HEK293 (cell line): ENCODE results near the gene CHST8.

Experiments used
- CTCF ChIA-PET: fragments of 350-600 bp; formaldehyde crosslinking; extraction: SDS; loops from one replicate; lab custom pipeline; 2021; ENCODE audit warnings: antibody characterized with exemption; lab: Yijun Ruan, JAX
- POLR2A ChIA-PET: fragments of 300-600 bp; formaldehyde crosslinking; extraction: SDS; loops from one replicate; lab custom pipeline; 2020; ENCODE audit warnings: antibody characterized with exemption, inconsistent platforms; lab: Yijun Ruan, JAX
- H3K27ac ChIP-seq: fragments of 200-500 bp; sonication (Bioruptor generic); 2 replicates; pipeline ENCODE4 v1.5.1; 2014; ENCODE audit warnings: low read depth, low read length, control low read depth, inconsistent platforms; ENCODE audit errors: extremely low read depth
- H3K36me3 ChIP-seq, 2 experiments: fragments of 200-500 bp in 1 of 2; sonication (Bioruptor generic) in 1 of 2; 1 replicate in 1 of 2; 2 replicates in 1 of 2; pipeline ENCODE4 v1.5.1; 2014 to 2017; ENCODE audit warnings: inconsistent platforms in 2 of 2, low read length in 2 of 2; ENCODE audit not compliant: control insufficient read depth in 2 of 2, insufficient read depth in 1 of 2
- H3K4me1 ChIP-seq: fragments of 200-500 bp; sonication (Bioruptor generic); 2 replicates; pipeline ENCODE4 v1.5.1; 2014; ENCODE audit warnings: mild to moderate bottlenecking, low read length, inconsistent platforms; ENCODE audit not compliant: control insufficient read depth, insufficient read depth
- H3K4me3 ChIP-seq: 2 replicates; pipeline ENCODE4 v1.5.1; 2011; ENCODE audit warnings: low read depth, mild to moderate bottlenecking, control low read depth, low read length, moderate library complexity
- H3K9me3 ChIP-seq: fragments of 200-500 bp; sonication (Bioruptor generic); 2 replicates; pipeline ENCODE4 v1.5.1; 2014; ENCODE audit warnings: low read depth, low read length, inconsistent platforms; ENCODE audit not compliant: control insufficient read depth, insufficient read depth
- GLI2 ChIP-seq: fragments of 450-650 bp; formaldehyde crosslinking; IDR thresholded peaks from 2 replicates; pipeline ENCODE4; 2017; ENCODE audit warnings: missing biosample characterization, missing genetic modification characterization, low read depth, borderline replicate concordance
- HIC1 ChIP-seq: fragments of 450-650 bp; formaldehyde crosslinking; IDR thresholded peaks from 2 replicates; pipeline ENCODE4 v1.5.1; 2016; ENCODE audit warnings: missing biosample characterization, missing genetic modification characterization
- INSM2 ChIP-seq: fragments of 450-650 bp; formaldehyde crosslinking; IDR thresholded peaks from 2 replicates; pipeline ENCODE4 v1.5.1; 2016; ENCODE audit warnings: missing biosample characterization, missing genetic modification characterization
- KLF10 ChIP-seq: fragments of 450-650 bp; IDR thresholded peaks from 2 replicates; pipeline ENCODE4 v1.5.1; 2018; ENCODE audit warnings: missing biosample characterization, mild to moderate bottlenecking, missing genetic modification characterization
- RBAK ChIP-seq: fragments of 450-650 bp; formaldehyde crosslinking; IDR thresholded peaks from 2 replicates; pipeline ENCODE4 v1.5.1; 2016; ENCODE audit warnings: missing biosample characterization, missing genetic modification characterization
- REPIN1 ChIP-seq: fragments of 450-650 bp; formaldehyde crosslinking; IDR thresholded peaks from 2 replicates; pipeline ENCODE4 v1.5.1; 2017; ENCODE audit warnings: missing biosample characterization, missing genetic modification characterization, low read depth
- ZBTB11 ChIP-seq: fragments of 450-650 bp; formaldehyde crosslinking; conservative IDR thresholded peaks from 2 replicates; pipeline ENCODE4 v1.5.1; 2016; ENCODE audit warnings: low read depth, missing biosample characterization, missing genetic modification characterization
- ZFP37 ChIP-seq: fragments of 450-650 bp; formaldehyde crosslinking; IDR thresholded peaks from 2 replicates; pipeline ENCODE4 v1.5.1; 2016; ENCODE audit warnings: missing biosample characterization, missing genetic modification characterization
- ZFP69B ChIP-seq: fragments of 450-650 bp; formaldehyde crosslinking; IDR thresholded peaks from 2 replicates; pipeline ENCODE4 v1.5.1; 2016; ENCODE audit warnings: missing biosample characterization, missing genetic modification characterization
- ZNF155 ChIP-seq: fragments of 450-650 bp; formaldehyde crosslinking; IDR thresholded peaks from 2 replicates; pipeline ENCODE4 v1.5.1; 2016; ENCODE audit warnings: missing biosample characterization, missing genetic modification characterization
- ZNF2 ChIP-seq: fragments of 450-650 bp; formaldehyde crosslinking; IDR thresholded peaks from 2 replicates; pipeline ENCODE4 v1.5.1; 2016; ENCODE audit warnings: missing biosample characterization, missing genetic modification characterization
- ZNF362 ChIP-seq: fragments of 450-650 bp; formaldehyde crosslinking; IDR thresholded peaks from 2 replicates; pipeline ENCODE4 v1.5.1; 2016; ENCODE audit warnings: missing biosample characterization, missing genetic modification characterization
- ZNF37A ChIP-seq: fragments of 450-650 bp; IDR thresholded peaks from 2 replicates; pipeline ENCODE4 v1.5.1; 2018; ENCODE audit warnings: missing biosample characterization, missing genetic modification characterization
- ZNF391 ChIP-seq: fragments of 450-650 bp; formaldehyde crosslinking; IDR thresholded peaks from 2 replicates; pipeline ENCODE4 v1.5.1; 2016; ENCODE audit warnings: low read depth, missing biosample characterization, missing genetic modification characterization, borderline replicate concordance
- ZNF394 ChIP-seq: fragments of 450-650 bp; formaldehyde crosslinking; IDR thresholded peaks from 2 replicates; pipeline ENCODE4 v1.5.1; 2016; ENCODE audit warnings: missing biosample characterization, missing genetic modification characterization, mild to moderate bottlenecking, moderate library complexity, borderline replicate concordance
- ZNF416 ChIP-seq: fragments of 450-650 bp; formaldehyde crosslinking; IDR thresholded peaks from 2 replicates; pipeline ENCODE4 v1.5.1; 2016; ENCODE audit warnings: missing biosample characterization, missing genetic modification characterization
- ZNF529 ChIP-seq: fragments of 450-650 bp; formaldehyde crosslinking; IDR thresholded peaks from 2 replicates; pipeline ENCODE4 v1.5.1; 2017; ENCODE audit warnings: missing genetic modification characterization, missing biosample characterization; ENCODE audit not compliant: insufficient replicate concordance
- ZNF544 ChIP-seq: fragments of 450-650 bp; formaldehyde crosslinking; IDR thresholded peaks from 2 replicates; pipeline ENCODE4 v1.5.0; 2017; ENCODE audit warnings: missing biosample characterization, missing genetic modification characterization
- ZNF548 ChIP-seq: fragments of 450-650 bp; formaldehyde crosslinking; IDR thresholded peaks from 2 replicates; pipeline ENCODE4 v1.5.1; 2016; ENCODE audit warnings: missing biosample characterization, missing genetic modification characterization
- ZNF560 ChIP-seq: fragments of 450-650 bp; formaldehyde crosslinking; IDR thresholded peaks from 2 replicates; pipeline ENCODE4 v1.5.1; 2017; ENCODE audit warnings: missing biosample characterization, missing genetic modification characterization, borderline replicate concordance
- ZNF626 ChIP-seq: fragments of 450-650 bp; sonication (Bioruptor Pico); formaldehyde crosslinking; IDR thresholded peaks from 2 replicates; pipeline ENCODE4 v1.5.1; 2018; ENCODE audit warnings: missing biosample characterization, missing genetic modification characterization, inconsistent platforms
- ZNF837 ChIP-seq: fragments of 450-650 bp; formaldehyde crosslinking; IDR thresholded peaks from 2 replicates; pipeline ENCODE4 v1.5.1; 2016; ENCODE audit warnings: missing biosample characterization, missing genetic modification characterization
- ZNF843 ChIP-seq: fragments of 450-650 bp; formaldehyde crosslinking; IDR thresholded peaks from 2 replicates; pipeline ENCODE4 v1.5.1; 2016; ENCODE audit warnings: missing biosample characterization, missing genetic modification characterization
- ZSCAN18 ChIP-seq: fragments of 450-650 bp; formaldehyde crosslinking; IDR thresholded peaks from 2 replicates; pipeline ENCODE4 v1.5.1; 2016; ENCODE audit warnings: missing biosample characterization, missing genetic modification characterization

Gene CHST8

GRCh38 chr19:33580026-33580644 is 41.6 kb upstream of the CHST8 start:
- Histone ChIP-seq H3K4me3 (no peak overlapping the region), H3K36me3 (no peaks in the 10 kb centered on the region), H3K4me1 (no peaks in the 10 kb centered on the region; the same call in 1 of the 2 replicates), H3K27ac (no peak overlapping the region), H3K9me3 (no peaks in the 10 kb centered on the region; the same call in 1 of the 2 replicates)
- TF ChIP-seq HIC1 (tag by site-specific recombination) (no peak), ZNF391 (tag by site-specific recombination) (no peak), ZFP69B (tag by site-specific recombination) (no peak), ZNF394 (tag by site-specific recombination) (no peak), ZNF544 (tag by site-specific recombination) (no peak), ZNF843 (tag by site-specific recombination) (no peak), ZNF416 (no peak), RBAK (no peak), REPIN1 (tag by site-specific recombination) (no peak), ZNF560 (tag by site-specific recombination) (no peak), GLI2 (tag by site-specific recombination) (no peak), ZNF37A (tag by site-specific recombination) (no peak)
- ChIA-PET CTCF (interaction anchor here (0.6 to 0.8 kb wide), 3 partner anchors 35 to 148 kb away, joined by 3 to 5 read pairs (median 4); no protein-coding TSS in a partner anchor), POLR2A (interaction anchor here (1.3 kb wide), 1 partner anchor 42 kb away, joined by 4 read pairs; the partner anchor contains the start of gene CHST8)

- no peaks in the 10 kb centered on the region; the same call in 1 of the 2 replicates for H3K4me1 ChIP-seq
- no peak overlapping the region for H3K27ac ChIP-seq
- no peaks in the 10 kb centered on the region for H3K36me3 ChIP-seq
- H3K9me3 ChIP-seq = no peaks in the 10 kb centered on the region
- H3K4me3 ChIP-seq = no peak overlapping the region
- CTCF ChIA-PET = interaction anchor here (0.6 kb wide), 1 partner anchor 57 kb away, joined by 5 read pairs; no protein-coding TSS in a partner anchor
- POLR2A ChIA-PET = interaction anchor here (1.3 kb wide), 1 partner anchor 42 kb away, joined by 4 read pairs; the partner anchor contains the start of gene CHST8
- no peak for TF ChIP-seq KLF10 (tag by site-specific recombination)
- no peak for TF ChIP-seq ZBTB11 (tag by site-specific recombination)
- no peak for TF ChIP-seq ZNF548 (tag by site-specific recombination)
- no peak for TF ChIP-seq ZSCAN18 (tag by site-specific recombination)
- TF ChIP-seq ZNF155 = no peak
- TF ChIP-seq INSM2 (tag by site-specific recombination) = no peak
- no peak for TF ChIP-seq ZNF626 (tag by site-specific recombination)
- no peak for TF ChIP-seq ZNF362 (tag by site-specific recombination)
- no peak for TF ChIP-seq GLI2 (tag by site-specific recombination)
- TF ChIP-seq ZNF837 = no peak
- no peak for TF ChIP-seq ZNF391 (tag by site-specific recombination)
- no peak for TF ChIP-seq ZNF529 (tag by site-specific recombination)
- no peak for TF ChIP-seq ZFP37 (tag by site-specific recombination)
- no peak for TF ChIP-seq ZNF2 (tag by site-specific recombination)
These were observed 41.1 kb upstream of the CHST8 start for GRCh38 chr19:33580645-33581037.
